ENCODE data around the gene MSMB. TPM values are rescaled to one million over a fixed set of nuclear protein-coding genes. Genes with fewer than 3 reads are reported as not detected.

The MSMB gene
- total RNA-seq, 1 experiment from 2014 or later, result not detected

GRCh38 chr10:46080886-46081285 lies 34.8 kb upstream of the MSMB start:
- peaks cover 9% of the 10 kb centered on the region; the same call in 1 of the 2 replicates for H3K9me3 Mint-ChIP-seq
- H3K4me1 Mint-ChIP-seq, result peaks cover 2% of the 10 kb centered on the region; the same call in 1 of the 2 replicates
- H3K36me3 Mint-ChIP-seq, result no peaks in the 10 kb centered on the region
- no peak for DNase-seq (ENCODE audit: low spot score)
- ChIA-PET CTCF (no interaction called here), POLR2A (no interaction called here)
- ATAC-seq, result no peak
- TF ChIP-seq ZNF671 (CRISPR knock-in tag; IDR thresholded peaks at IDR 0.05) (no peak), ARID4B (CRISPR knock-in tag; IDR thresholded peaks at IDR 0.05; ENCODE audit: borderline replicate concordance) (no peak), KAT7 (CRISPR knock-in tag; IDR thresholded peaks at IDR 0.05; ENCODE audit: borderline replicate concordance) (no peak), ZNF263 (CRISPR knock-in tag; IDR thresholded peaks at IDR 0.05; ENCODE audit: low read depth) (no peak)
- H3K4me3 Mint-ChIP-seq, result no peak overlapping the region
- no peak overlapping the region for H3K27ac Mint-ChIP-seq
- no peaks in the 10 kb centered on the region; the same call in none of the 2 replicates for H3K27me3 Mint-ChIP-seq (ENCODE audit: low read depth)

DNA sequence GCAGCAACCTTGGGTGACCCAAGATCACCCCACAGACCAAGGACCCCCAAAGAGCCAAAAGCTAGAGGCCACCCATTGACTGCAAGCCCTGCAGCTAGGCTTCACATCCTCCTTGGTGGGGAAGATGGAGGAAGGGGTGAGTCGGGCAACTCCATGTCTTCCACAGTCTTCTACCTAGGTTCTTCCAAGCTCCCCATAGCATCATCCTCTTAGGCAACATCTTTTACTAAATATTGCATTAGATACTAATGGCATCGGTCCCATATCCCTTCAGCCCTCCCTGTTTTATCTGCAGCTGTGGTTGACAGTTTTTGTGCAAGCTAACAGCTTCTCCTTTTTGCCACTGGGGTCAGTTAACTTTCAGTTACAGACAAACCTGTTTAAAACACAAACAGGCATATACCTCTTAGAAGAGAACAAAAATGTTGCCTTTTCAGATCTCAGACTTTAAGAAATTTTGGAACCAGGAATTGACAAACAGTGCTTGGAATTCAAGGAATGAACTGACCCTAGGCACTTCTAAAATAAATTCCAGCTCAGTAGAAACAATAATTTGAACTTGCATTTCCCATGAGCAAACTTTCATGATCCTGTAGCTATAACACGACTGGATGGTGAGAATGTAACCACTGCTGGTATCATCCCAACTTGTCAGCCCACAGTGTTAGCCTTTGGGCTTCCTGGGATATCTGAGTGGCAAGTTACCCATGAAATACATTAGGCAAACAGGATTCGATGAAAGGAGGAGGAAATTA lies 33.9 kb upstream of the MSMB start:
- no peaks in the 10 kb centered on the region for H3K36me3 Mint-ChIP-seq
- peaks cover 2% of the 10 kb centered on the region; the same call in 1 of the 2 replicates for H3K4me1 Mint-ChIP-seq
- ATAC-seq (no peak), DNase-seq (ENCODE audit: low spot score) (no peak)
- H3K4me3 Mint-ChIP-seq, result no peak overlapping the region
- ChIA-PET CTCF (no interaction called here), POLR2A (no interaction called here)
- H3K27ac Mint-ChIP-seq, result no peak overlapping the region
- TF ChIP-seq NFATC4 (CRISPR knock-in tag; IDR thresholded peaks at IDR 0.05) (no peak), TP53 (CRISPR knock-in tag; IDR thresholded peaks at IDR 0.05) (no peak), ZNF423 (CRISPR knock-in tag; IDR thresholded peaks at IDR 0.05) (no peak), JUN (CRISPR knock-in tag; IDR thresholded peaks at IDR 0.05) (no peak), OVOL2 (CRISPR knock-in tag; IDR thresholded peaks at IDR 0.05; ENCODE audit: borderline replicate concordance) (no peak), NR3C1 (CRISPR knock-in tag; conservative IDR thresholded peaks at IDR 0.05; ENCODE audit: low read depth) (no peak), AFF4 (CRISPR knock-in tag; IDR thresholded peaks at IDR 0.05; ENCODE audit: borderline replicate concordance) (no peak), RELA (CRISPR knock-in tag; IDR thresholded peaks at IDR 0.05; ENCODE audit: borderline replicate concordance) (no peak)
- TF ChIP-seq, protein P1, sequence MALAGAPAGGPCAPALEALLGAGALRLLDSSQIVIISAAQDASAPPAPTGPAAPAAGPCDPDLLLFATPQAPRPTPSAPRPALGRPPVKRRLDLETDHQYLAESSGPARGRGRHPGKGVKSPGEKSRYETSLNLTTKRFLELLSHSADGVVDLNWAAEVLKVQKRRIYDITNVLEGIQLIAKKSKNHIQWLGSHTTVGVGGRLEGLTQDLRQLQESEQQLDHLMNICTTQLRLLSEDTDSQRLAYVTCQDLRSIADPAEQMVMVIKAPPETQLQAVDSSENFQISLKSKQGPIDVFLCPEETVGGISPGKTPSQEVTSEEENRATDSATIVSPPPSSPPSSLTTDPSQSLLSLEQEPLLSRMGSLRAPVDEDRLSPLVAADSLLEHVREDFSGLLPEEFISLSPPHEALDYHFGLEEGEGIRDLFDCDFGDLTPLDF (CRISPR knock-in tag; IDR thresholded peaks at IDR 0.05), result no peak
- TF ChIP-seq, protein P2, sequence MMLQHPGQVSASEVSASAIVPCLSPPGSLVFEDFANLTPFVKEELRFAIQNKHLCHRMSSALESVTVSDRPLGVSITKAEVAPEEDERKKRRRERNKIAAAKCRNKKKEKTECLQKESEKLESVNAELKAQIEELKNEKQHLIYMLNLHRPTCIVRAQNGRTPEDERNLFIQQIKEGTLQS (CRISPR knock-in tag; conservative IDR thresholded peaks at IDR 0.05), result no peak
- TF ChIP-seq, protein P3, sequence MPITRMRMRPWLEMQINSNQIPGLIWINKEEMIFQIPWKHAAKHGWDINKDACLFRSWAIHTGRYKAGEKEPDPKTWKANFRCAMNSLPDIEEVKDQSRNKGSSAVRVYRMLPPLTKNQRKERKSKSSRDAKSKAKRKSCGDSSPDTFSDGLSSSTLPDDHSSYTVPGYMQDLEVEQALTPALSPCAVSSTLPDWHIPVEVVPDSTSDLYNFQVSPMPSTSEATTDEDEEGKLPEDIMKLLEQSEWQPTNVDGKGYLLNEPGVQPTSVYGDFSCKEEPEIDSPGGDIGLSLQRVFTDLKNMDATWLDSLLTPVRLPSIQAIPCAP (CRISPR knock-in tag; IDR thresholded peaks at IDR 0.05), result no peak
- TF ChIP-seq, protein P4, sequence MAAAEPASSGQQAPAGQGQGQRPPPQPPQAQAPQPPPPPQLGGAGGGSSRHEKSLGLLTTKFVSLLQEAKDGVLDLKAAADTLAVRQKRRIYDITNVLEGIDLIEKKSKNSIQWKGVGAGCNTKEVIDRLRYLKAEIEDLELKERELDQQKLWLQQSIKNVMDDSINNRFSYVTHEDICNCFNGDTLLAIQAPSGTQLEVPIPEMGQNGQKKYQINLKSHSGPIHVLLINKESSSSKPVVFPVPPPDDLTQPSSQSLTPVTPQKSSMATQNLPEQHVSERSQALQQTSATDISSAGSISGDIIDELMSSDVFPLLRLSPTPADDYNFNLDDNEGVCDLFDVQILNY (CRISPR knock-in tag; IDR thresholded peaks at IDR 0.05), result no peak
- peaks cover 9% of the 10 kb centered on the region; the same call in 1 of the 2 replicates for H3K9me3 Mint-ChIP-seq
- no peaks in the 10 kb centered on the region; the same call in none of the 2 replicates for H3K27me3 Mint-ChIP-seq (ENCODE audit: low read depth)
